ENCODE measurements around the gene TMTC3. TPM values are rescaled to one million over a fixed set of nuclear protein-coding genes. Genes with fewer than 3 reads are reported as not detected.

TMTC3 gene
- total and polyA plus RNA-seq, 2 experiments from 2014 or later = 17.7 to 53.8 TPM

- TF ChIP-seq CREB1 (CRISPR knock-in tag; IDR thresholded peaks at IDR 0.05; ENCODE audit: low read depth) = no peak
- no peak for TF ChIP-seq NANOG (IDR thresholded peaks at IDR 0.05; ENCODE audit: borderline replicate concordance)
- no peak for TF ChIP-seq EZH2 (IDR thresholded peaks at IDR 0.05; ENCODE audit: low read depth, unreplicated experiment)
- no peak for TF ChIP-seq ZNF462 (CRISPR knock-in tag; IDR thresholded peaks at IDR 0.05)
- H3K79me2 ChIP-seq (replicated peaks; ENCODE audit: insufficient read depth) = no peaks in the 10 kb centered on the region
- DNase-seq (ENCODE audit: low spot score) (no peak), ATAC-seq (no peak)
- H3K9me2 ChIP-seq (ENCODE audit: insufficient read depth) = no peaks in the 10 kb centered on the region
- no peak overlapping the region for H3K4me3 ChIP-seq
- 0 out of 2 replicates have a peak overlapping the region, but pooled peaks have one; percentile 20 for H3K27ac Mint-ChIP-seq
- no peak overlapping the region for H3K27ac ChIP-seq (ENCODE audit: low read depth)
- no peak overlapping the region for H3K4me3 Mint-ChIP-seq
- H3K27me3 Mint-ChIP-seq (ENCODE audit: insufficient read depth, low read depth, poor library complexity) = no peaks in the 10 kb centered on the region
- H3K36me3 Mint-ChIP-seq (ENCODE audit: low read depth) = peaks cover 54% of the 10 kb centered on the region
- H3K4me1 Mint-ChIP-seq = peaks cover 3% of the 10 kb centered on the region; the same call in 1 of the 3 replicates
- no peaks in the 10 kb centered on the region for H4K20me1 ChIP-seq (replicated peaks; ENCODE audit: insufficient read depth)
- no peaks in the 10 kb centered on the region for H3F3A ChIP-seq (replicated peaks; ENCODE audit: low read depth)
- H3K36me3 ChIP-seq (ENCODE audit: insufficient read depth) = peaks cover 5% of the 10 kb centered on the region; the same call in 1 of the 2 replicates
- H3K9me3 Mint-ChIP-seq = 0 out of 3 replicates have a peak, but pooled peaks cover 3% of the 10 kb centered on the region
- no peaks in the 10 kb centered on the region for H3K27me3 ChIP-seq (ENCODE audit: insufficient read depth)
- no peak overlapping the region for H3K4me2 ChIP-seq
- no peak overlapping the region for H2AFZ ChIP-seq
- 0 out of 2 replicates have a peak, but pooled peaks cover 4% of the 10 kb centered on the region for H3K4me1 ChIP-seq (ENCODE audit: insufficient read depth)
Observed at GRCh38 chr12:88181881-88182280, 39.8 kb downstream of the TMTC3 start.

- Histone ChIP-seq H3K9me2 (ENCODE audit: insufficient read depth) (no peaks in the 10 kb centered on the region), H3K4me2 (no peak overlapping the region), H3F3A (replicated peaks; ENCODE audit: low read depth) (no peaks in the 10 kb centered on the region), H3K4me1 (ENCODE audit: insufficient read depth) (0 out of 2 replicates have a peak, but pooled peaks cover 4% of the 10 kb centered on the region), H3K27me3 (ENCODE audit: insufficient read depth) (no peaks in the 10 kb centered on the region), H3K36me3 (ENCODE audit: insufficient read depth) (peaks cover 5% of the 10 kb centered on the region; the same call in 1 of the 2 replicates), H4K20me1 (replicated peaks; ENCODE audit: insufficient read depth) (no peaks in the 10 kb centered on the region), H3K79me2 (replicated peaks; ENCODE audit: insufficient read depth) (no peaks in the 10 kb centered on the region), H3K4me3 (no peak overlapping the region), H3K27ac (ENCODE audit: low read depth) (no peak overlapping the region), H2AFZ (no peak overlapping the region)
- TF ChIP-seq CREB1 (CRISPR knock-in tag; IDR thresholded peaks at IDR 0.05; ENCODE audit: low read depth) (no peak), JUNB (IDR thresholded peaks at IDR 0.05; ENCODE audit: unreplicated experiment) (no peak), REST (IDR thresholded peaks at IDR 0.05; ENCODE audit: unreplicated experiment) (no peak), EZH2phosphoT487 (IDR thresholded peaks at IDR 0.05; ENCODE audit: unreplicated experiment) (no peak), POLR2AphosphoS5 (IDR thresholded peaks at IDR 0.05; ENCODE audit: low read depth) (no peak), CTCF (conservative IDR thresholded peaks at IDR 0.05; ENCODE audit: low read depth in 2 of 2) (no peak), NANOG (IDR thresholded peaks at IDR 0.05; ENCODE audit: borderline replicate concordance) (no peak), ZNF331 (CRISPR knock-in tag; IDR thresholded peaks at IDR 0.05; ENCODE audit: low read depth) (no peak), EZH2 (IDR thresholded peaks at IDR 0.05; ENCODE audit: low read depth, unreplicated experiment) (no peak)
- ATAC-seq (no peak), DNase-seq (ENCODE audit: low spot score) (no peak)
- Mint-ChIP-seq H3K4me1 (peaks cover 3% of the 10 kb centered on the region; the same call in 1 of the 3 replicates), H3K27ac (no peak overlapping the region), H3K9me3 (0 out of 3 replicates have a peak, but pooled peaks cover 3% of the 10 kb centered on the region), H3K4me3 (no peak overlapping the region), H3K36me3 (ENCODE audit: low read depth) (peaks cover 54% of the 10 kb centered on the region), H3K27me3 (ENCODE audit: insufficient read depth, low read depth, poor library complexity) (no peaks in the 10 kb centered on the region)
Observed at GRCh38 chr12:88182416-88182815, 40.3 kb downstream of the TMTC3 start.
